Measurements from ENCODE around the gene FEM1B. TPM values are rescaled to one million over a fixed set of nuclear protein-coding genes. Genes with fewer than 3 reads are reported as not detected.

FEM1B gene
- polyA plus RNA-seq, 4 donors: 50.1 to 66.4 (median 56.0) TPM

- no peak for DNase-seq (ENCODE audit: low read depth in 4 of 4, low spot score in 2 of 4)
Measured at GRCh38 chr15:68340726-68341671, 63.5 kb downstream of the FEM1B start.

DNA sequence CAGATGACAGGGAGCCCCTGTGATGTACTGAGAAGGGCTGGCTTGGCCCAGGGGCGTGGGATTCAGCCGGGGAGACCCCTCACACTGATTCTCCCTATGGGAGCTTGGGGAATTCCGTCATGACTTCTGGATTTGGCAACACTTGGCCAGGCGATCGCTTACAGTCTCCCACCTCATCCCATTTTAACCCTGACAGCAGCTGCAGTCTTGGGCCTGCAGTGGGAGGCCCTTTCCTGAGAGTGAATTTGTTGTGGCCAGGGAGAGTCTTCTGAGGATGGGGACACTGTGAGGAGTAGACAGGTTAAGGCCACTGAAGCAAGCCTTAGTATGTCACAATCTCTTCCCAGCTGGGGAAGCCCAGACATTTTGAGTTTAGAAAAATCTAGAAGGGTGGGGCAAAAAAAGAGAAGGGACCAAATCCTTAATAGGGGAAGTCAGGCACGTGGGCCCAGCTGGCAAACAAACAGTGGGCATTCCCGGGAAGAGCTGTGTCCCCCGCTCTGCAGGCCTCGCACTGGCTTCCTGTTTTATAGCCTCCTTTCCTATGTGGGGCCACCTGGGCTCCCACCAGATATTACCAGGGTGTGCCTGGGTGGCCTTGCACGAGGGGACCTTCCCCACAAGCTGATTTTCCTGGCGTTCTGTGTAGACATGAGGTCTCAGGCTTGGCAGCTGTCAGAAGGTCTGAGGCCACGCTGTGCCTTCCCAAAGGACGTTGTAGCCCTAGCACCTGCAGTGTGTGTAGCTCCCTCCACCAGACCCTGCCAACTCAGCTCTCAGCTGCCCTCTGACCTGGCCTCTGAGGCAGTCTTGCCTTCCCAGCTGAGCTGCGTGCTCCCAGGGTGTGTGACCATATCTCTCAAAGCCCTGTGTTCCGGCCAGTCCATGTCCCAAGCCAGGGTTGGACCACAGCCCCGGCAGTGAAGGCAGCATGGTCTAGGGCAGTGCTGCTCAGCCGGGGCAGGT lies 64.5 kb downstream of the FEM1B start:
- DNase-seq (ENCODE audit: low read depth in 4 of 4, low spot score in 2 of 4): no peak

GRCh38 chr15:68343579-68344225 lies 66.2 kb downstream of the FEM1B start:
- DNase-seq (ENCODE audit: low read depth in 4 of 4, low spot score in 2 of 4): no peak

DNA sequence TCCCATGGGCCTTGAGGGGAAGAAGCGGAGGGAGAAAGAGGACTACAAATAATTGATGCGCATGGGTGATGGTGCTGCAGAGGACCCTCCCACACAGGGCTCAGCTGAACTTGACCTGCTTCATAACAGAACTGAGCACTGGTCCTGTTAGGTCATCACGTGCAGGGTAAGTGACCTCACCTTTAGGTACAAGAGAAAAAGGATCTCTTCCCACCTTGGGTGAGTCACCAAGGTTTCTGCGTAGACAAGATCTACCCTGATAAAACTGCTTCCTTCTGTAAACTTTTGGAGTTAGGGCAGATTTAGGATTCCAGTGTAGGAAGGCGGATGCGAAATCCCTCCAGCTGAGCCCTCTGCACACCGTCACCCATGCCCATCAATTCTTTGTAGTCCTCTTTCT lies 67.1 kb downstream of the FEM1B start:
- DNase-seq (ENCODE audit: low read depth in 4 of 4, low spot score in 2 of 4): no peak

Other genes starting within 250 kb of the FEM1B start
- 10 to 100 TPM; 36.9 to 55.5 (median 47.8) TPM for gene PIAS1, start 223.4 kb upstream of the FEM1B start, polyA plus RNA-seq (ENCODE audit: insufficient read length in 4 of 4)
- 10 to 100 TPM; 23.5 to 42.3 (median 32.7) TPM for gene CALML4, start 72.4 kb upstream of the FEM1B start, polyA plus RNA-seq (ENCODE audit: insufficient read length in 4 of 4)
- 10 to 100 TPM; 31.6 to 47.3 (median 38.8) TPM for gene CLN6, start 48.0 kb upstream of the FEM1B start, polyA plus RNA-seq (ENCODE audit: insufficient read length in 4 of 4)
- 1 to 10 TPM; 2.6 to 5.8 (median 4.1) TPM for gene ITGA11, start 154.4 kb downstream of the FEM1B start, polyA plus RNA-seq (ENCODE audit: insufficient read length in 4 of 4)